GM12878 (cell line): ENCODE data around the gene CUEDC1. TPM values are rescaled to one million over a fixed set of nuclear protein-coding genes. Genes with fewer than 3 reads are reported as not detected.

Experiments used
- ATAC-seq: fragments of 200-7000 bp; cut with Tn5 transposase; 3 replicates; pipeline ENCODE4 v1.9.1; 2020; ENCODE audit warnings: mild to moderate bottlenecking, moderate library complexity
- BruUV-seq: library from RNA; stranded (reverse); fragments of 400-500 nt; replicated peaks from 2 replicates; lab custom pipeline; 2021; lab: Mats Ljungman, UMichigan
- CTCF ChIA-PET: fragments of 300-600 bp; sonication (Branson Sonifier 250); formaldehyde crosslinking; extraction: SDS; loops from one replicate; lab custom pipeline; 2021; ENCODE audit warnings: inconsistent platforms; lab: Yijun Ruan, JAX
- POLR2A ChIA-PET: fragments of 350-600 bp; formaldehyde crosslinking; extraction: SDS; loops from one replicate; lab custom pipeline; 2021; ENCODE audit warnings: inconsistent platforms; lab: Charles Lee
- RAD21 ChIA-PET: fragments of 300-600 bp; sonication (Branson Sonifier 250); formaldehyde crosslinking; loops from one replicate; lab custom pipeline; 2023; ENCODE audit warnings: antibody characterized with exemption; ENCODE audit not compliant: unreplicated experiment; lab: Charles Lee
- SMC1A ChIA-PET: fragments of 300-600 bp; sonication (Branson Sonifier 250); formaldehyde crosslinking; loops from one replicate; lab custom pipeline; 2023; ENCODE audit not compliant: unreplicated experiment, uncharacterized antibody; lab: Charles Lee
- DNase-seq: peaks from one replicate; pipeline ENCODE4 v3.0.0-alpha.2; 2011; ENCODE audit warnings: low read depth, low spot score
- FAIRE-seq: peaks from 3 replicates; lab custom pipeline; 2011; peaks lifted over from hg19 to GRCh38; lab: Jason Lieb, UNC
- H2AFZ ChIP-seq: 2 replicates; pipeline ENCODE4 v1.6.0; 2011; ENCODE audit warnings: low read depth, low read length, control low read depth; ENCODE audit not compliant: control insufficient read depth
- H3K27ac ChIP-seq: 2 replicates; pipeline ENCODE4 v1.5.1; 2011; ENCODE audit warnings: control low read depth; ENCODE audit not compliant: control insufficient read depth, insufficient read depth
- H3K27me3 ChIP-seq, 2 experiments: replicated peaks in 1 of 2; 2 replicates each; pipeline versions ENCODE4 v1.6.0 to v1.6.1; 2011; ENCODE audit warnings: low read length in 1 of 2; ENCODE audit not compliant: control insufficient read depth in 2 of 2, insufficient read depth in 2 of 2
- H3K36me3 ChIP-seq, 2 experiments: 2 replicates each; pipeline ENCODE4 v1.5.1; 2011; ENCODE audit warnings: low read length in 1 of 2; ENCODE audit not compliant: control insufficient read depth in 2 of 2, insufficient read depth in 2 of 2
- H3K4me1 ChIP-seq: 2 replicates; pipeline ENCODE4 v1.6.1; 2011; ENCODE audit warnings: mild to moderate bottlenecking, low read length, moderate library complexity, mixed read lengths; ENCODE audit not compliant: control insufficient read depth, insufficient read depth
- H3K4me2 ChIP-seq: 2 replicates; pipeline ENCODE4 v1.6.0; 2011; ENCODE audit warnings: control low read depth; ENCODE audit not compliant: control insufficient read depth, insufficient read depth
- H3K4me3 ChIP-seq: fragments of 200-600 bp; sonication (generic); 2 replicates; pipeline ENCODE4 v1.5.1; 2016
- H3K79me2 ChIP-seq: 2 replicates; pipeline ENCODE4 v1.6.0; 2011; ENCODE audit warnings: low read length; ENCODE audit not compliant: control insufficient read depth, insufficient read depth
- H3K9ac ChIP-seq: 2 replicates; pipeline ENCODE4 v1.8.0; 2011; ENCODE audit warnings: low read length, control low read depth, mixed read lengths; ENCODE audit not compliant: control insufficient read depth, insufficient read depth
- H3K9me3 ChIP-seq: replicated peaks from 3 replicates; pipeline ENCODE4 v1.5.1; 2011; ENCODE audit warnings: mild to moderate bottlenecking, low read length; ENCODE audit not compliant: control insufficient read depth, insufficient read depth
- H4K20me1 ChIP-seq: 2 replicates; pipeline ENCODE4 v1.6.0; 2011; ENCODE audit not compliant: control insufficient read depth, insufficient read depth
- CREB1 ChIP-seq: IDR thresholded peaks from 2 replicates; pipeline ENCODE4 v1.6.1; 2012; ENCODE audit warnings: low read depth, mild to moderate bottlenecking, inconsistent platforms
- DPF2 ChIP-seq: fragments of 450-650 bp; IDR thresholded peaks from 2 replicates; pipeline ENCODE4 v1.6.1; 2017; ENCODE audit warnings: mild to moderate bottlenecking
- POLR2AphosphoS5 ChIP-seq: IDR thresholded peaks from 2 replicates; pipeline ENCODE4 v1.6.1; 2011; ENCODE audit warnings: mild to moderate bottlenecking, low read length, inconsistent platforms
- RCOR1 ChIP-seq: conservative IDR thresholded peaks from 2 replicates; pipeline ENCODE4 v1.6.1; 2012; ENCODE audit warnings: low read depth, low read length, improper control_type of control experiment
- ZNF687 ChIP-seq: fragments of 450-650 bp; IDR thresholded peaks from 2 replicates; pipeline ENCODE4 v1.6.1; 2017; ENCODE audit warnings: mild to moderate bottlenecking, moderate library complexity
- ZSCAN29 ChIP-seq: fragments of 450-650 bp; IDR thresholded peaks from 2 replicates; pipeline ENCODE4 v1.6.1; 2017; ENCODE audit warnings: mild to moderate bottlenecking, moderate library complexity
- WGBS: methylation state at CpG from one replicate; pipeline ENCODE4 v1.1.6; 2016; ENCODE audit warnings: low lambda C conversion rate; ENCODE audit not compliant: insufficient replicate concordance, insufficient coverage; ENCODE audit errors: missing lambda C conversion rate; 5-methylcytosine and 5-hydroxymethylcytosine counted together
- in situ Hi-C: fragments of 300-500 bp; cut with MboI; formaldehyde crosslinking; loops from 9 replicates; pipeline ENCODE4 v1.14.3; 2018; ENCODE audit warnings: mixed read lengths
- intact Hi-C: fragments of 100-400 bp; cut with micrococcal nuclease; formaldehyde crosslinking; loops from one replicate; pipeline ENCODE4 v1.14.2; 2022; ENCODE audit not compliant: unreplicated experiment
- polyA plus RNA-seq, 11 experiments: library from polyadenylated mRNA; depleted of rRNA in 4 of 11; unstranded in 6 of 11; stranded (reverse) in 5 of 11; fragments of >200 nt; fragmentation: Nextera tagmentation in 4 of 11; fragmentation: Illumina TruSeq in 1 of 11; extraction: Ambion mirVana in 4 of 11; extraction: Trizol in 1 of 11; gene quantifications; 1 replicate in 1 of 11; 2 replicates in 10 of 11; pipeline versions ENCODE4 v1.2.1 to v1.2.3, GENCODE V29; 2011 to 2016; ENCODE audit warnings: inconsistent platforms in 2 of 11, missing spikeins in 2 of 11, low read depth in 1 of 11
- total RNA-seq, 4 experiments: library from RNA; depleted of rRNA in 3 of 4; stranded (reverse); fragments of >200 nt in 3 of 4; fragmentation: Illumina TruSeq in 1 of 4; extraction: Trizol in 1 of 4; gene quantifications; 2 replicates each; pipeline versions ENCODE4 v1.2.1 to v1.2.3, GENCODE V29; 2013 to 2021

The CUEDC1 gene
- total and polyA plus RNA-seq, 10 of the 15 experiments (the other 5 are each of a cell fraction or from before 2014, with no cell fraction given) = 0.24 to 7.4 (median 1.8) TPM

- no peaks in the 10 kb centered on the region for H3K9me3 ChIP-seq
- in situ Hi-C loops = no loop called here
- H4K20me1 ChIP-seq = no peaks in the 10 kb centered on the region
- CTCF ChIA-PET = interaction anchor here (0.9 to 1.6 kb wide), 2 partner anchors 18 to 31 kb away, joined by 3 to 5 read pairs; no protein-coding TSS in a partner anchor
- ATAC-seq (no peak), FAIRE-seq (no peak), DNase-seq (no peak)
- no peaks in the 10 kb centered on the region for H3K4me1 ChIP-seq
- H3K27me3 ChIP-seq = no peaks in the 10 kb centered on the region
- intact Hi-C loops = no loop called here
- BruUV-seq = no TSS peak
- RAD21 ChIA-PET = no interaction called here
- no peak overlapping the region for H3K4me3 ChIP-seq
- POLR2A ChIA-PET = no interaction called here
- no peak overlapping the region for H3K27ac ChIP-seq
- no peak overlapping the region for H3K9ac ChIP-seq
- H3K36me3 ChIP-seq = peaks cover 0 to 1% of the 10 kb centered on the region in 2 experiments
- TF ChIP-seq RCOR1 = no peak
- TF ChIP-seq ZSCAN29 = no peak
- TF ChIP-seq POLR2AphosphoS5 = no peak
- no peak for TF ChIP-seq ZNF687
- TF ChIP-seq CREB1 = no peak
- no peak for TF ChIP-seq DPF2
- SMC1A ChIA-PET = interaction anchor here (1.3 kb wide), 1 partner anchor 109 kb away, joined by 8 read pairs; no protein-coding TSS in a partner anchor
- no peak overlapping the region for H3K4me2 ChIP-seq
- WGBS = 4% methylated on average over 1 of the region's 1 CpG
- H2AFZ ChIP-seq = no peak overlapping the region
- H3K79me2 ChIP-seq = no peaks in the 10 kb centered on the region
Observed at GRCh38 chr17:57968456-57968855, 13.2 kb upstream of the CUEDC1 start.
